ENCODE results near the gene CCKAR.
"Not testable (repeated sequence)": the region's sequence is repeated elsewhere in the genome, so short reads cannot be mapped to it uniquely, and the experiment has no call there.

CCKAR gene

GRCh38 chr4:26490111-26490959, at the start of gene CCKAR:
Gene CCKAR (minus strand): TSS chr4:26490484. CDS start chr4:26490267, 217 bp downstream.
- no peak for DNase-seq

- no peak for DNase-seq
Observed at GRCh38 chr4:26533685-26534084, 43.4 kb upstream of the CCKAR start.

- DNase-seq = no peak
Observed at GRCh38 chr4:26531491-26532116, 41.3 kb upstream of the CCKAR start.

GRCh38 chr4:26530099-26530498, 39.8 kb upstream of the CCKAR start:
- DNase-seq = no peak

GRCh38 chr4:26529479-26529878, 39.2 kb upstream of the CCKAR start:
- DNase-seq = no peak

- no peak for DNase-seq
Observed at GRCh38 chr4:26525771-26526150, 35.5 kb upstream of the CCKAR start.

- DNase-seq = no peak
Observed at GRCh38 chr4:26525136-26525770, 35.0 kb upstream of the CCKAR start.

- DNase-seq = no peak
Observed at GRCh38 chr4:26524011-26524410, 33.7 kb upstream of the CCKAR start.

- no peak for DNase-seq
Observed at GRCh38 chr4:26522478-26522877, 32.2 kb upstream of the CCKAR start.

- no peak for DNase-seq
Observed at GRCh38 chr4:26520728-26521450, 30.6 kb upstream of the CCKAR start.

GRCh38 chr4:26515936-26516335, 25.7 kb upstream of the CCKAR start:
- no peak for DNase-seq

GRCh38 chr4:26510334-26510964, 20.2 kb upstream of the CCKAR start:
- no peak for DNase-seq

GRCh38 chr4:26509681-26510333, 19.5 kb upstream of the CCKAR start:
- DNase-seq = no peak

- DNase-seq = no peak
Observed at GRCh38 chr4:26507286-26507685, 17.0 kb upstream of the CCKAR start.

- DNase-seq = no peak
Observed at GRCh38 chr4:26503844-26504243, 13.6 kb upstream of the CCKAR start.

- DNase-seq = no peak
Observed at GRCh38 chr4:26503427-26503826, 13.1 kb upstream of the CCKAR start.

- DNase-seq = not testable (repeated sequence)
Observed at GRCh38 chr4:26500565-26500999, 10.3 kb upstream of the CCKAR start.

- DNase-seq = no peak
Observed at GRCh38 chr4:26496207-26496783, 6.0 kb upstream of the CCKAR start.

GRCh38 chr4:26493461-26493860, 3.2 kb upstream of the CCKAR start:
- DNase-seq = no peak

- DNase-seq = no peak
Observed at GRCh38 chr4:26491449-26492170, 1.3 kb upstream of the CCKAR start.

GRCh38 chr4:26490960-26491284, 638 bp upstream of the CCKAR start:
- DNase-seq = no peak
